Adrenal gland (tissue), 5 donors: ENCODE data around the gene SULT2A1.

Experiments
- CTCF ChIP-seq, 6 experiments: fragments of 450-650 bp in 4 of 6; fragments of 200-600 bp in 2 of 6; sonication (generic) in 1 of 6; IDR thresholded peaks; 1 replicate in 5 of 6; 2 replicates in 1 of 6; pipeline versions ENCODE4 v1.5.1 to v1.8.0; 2016 to 2021; ENCODE audit warnings: antibody characterized with exemption in 6 of 6, mild to moderate bottlenecking in 2 of 6, moderate library complexity in 1 of 6
- POLR2A ChIP-seq, 2 donors: fragments of 450-650 bp; IDR thresholded peaks; one replicate each; pipeline ENCODE4 v1.6.1; 2017; ENCODE audit warnings: antibody characterized with exemption in 2 of 2, mild to moderate bottlenecking in 2 of 2, moderate library complexity in 1 of 2
- donor health status: DM: no; HTN: no; CAD: no.

- TF ChIP-seq CTCF (IDR thresholded peaks at IDR 0.05) (no peak), POLR2A (IDR thresholded peaks at IDR 0.05) (peak in 1 of 2 donors; percentile 83)
Measured at GRCh38 chr19:47886010-47886559, at the start of gene SULT2A1.
